Adrenal gland (tissue), 5 donors: ENCODE measurements around the gene SVEP1.

Experiments used
- CTCF ChIP-seq, 6 experiments: fragments of 450-650 bp in 4 of 6; fragments of 200-600 bp in 2 of 6; sonication (generic) in 1 of 6; IDR thresholded peaks; 1 replicate in 5 of 6; 2 replicates in 1 of 6; pipeline versions ENCODE4 v1.5.1 to v1.8.0; 2016 to 2021; ENCODE audit warnings: antibody characterized with exemption in 6 of 6, mild to moderate bottlenecking in 2 of 6, moderate library complexity in 1 of 6
- POLR2A ChIP-seq, 2 donors: fragments of 450-650 bp; IDR thresholded peaks; one replicate each; pipeline ENCODE4 v1.6.1; 2017; ENCODE audit warnings: antibody characterized with exemption in 2 of 2, mild to moderate bottlenecking in 2 of 2, moderate library complexity in 1 of 2
- donor health status: DM: no; HTN: no; CAD: no.

- TF ChIP-seq CTCF (IDR thresholded peaks at IDR 0.05) = no peak
- no peak for TF ChIP-seq POLR2A (IDR thresholded peaks at IDR 0.05)
Observed at GRCh38 chr9:110606179-110606790, 26.7 kb upstream of the SVEP1 start.
